Panc1 (cell line): ENCODE measurements around the gene LSM8. TPM values are rescaled to one million over a fixed set of nuclear protein-coding genes. Genes with fewer than 3 reads are reported as not detected.

ENCODE experiments used
- ATAC-seq: fragments of 200-7000 bp; cut with Tn5 transposase; 2 replicates; pipeline ENCODE4 v1.9.1; 2020; ENCODE audit warnings: mild to moderate bottlenecking, moderate library complexity
- BruUV-seq: library from RNA; stranded (reverse); fragments of 400-500 nt; replicated peaks from 2 replicates; lab custom pipeline; 2021; lab: Mats Ljungman, UMichigan
- CTCF ChIA-PET: fragments of 300-600 bp; sonication (Branson Sonifier 250); formaldehyde crosslinking; loops from one replicate; lab custom pipeline; 2022; ENCODE audit warnings: antibody characterized with exemption; lab: Charles Lee
- POLR2A ChIA-PET: fragments of 300-600 bp; sonication (Branson Sonifier 250); formaldehyde crosslinking; loops from one replicate; lab custom pipeline; 2022; ENCODE audit warnings: antibody characterized with exemption; lab: Charles Lee
- DNase-seq: peaks from one replicate; pipeline ENCODE4 v3.0.0-alpha.2; 2010; ENCODE audit warnings: low read depth, low spot score
- H3K27ac ChIP-seq: 2 replicates; pipeline ENCODE4 v1.5.1; 2011; ENCODE audit warnings: mild to moderate bottlenecking, low read length, inconsistent platforms
- H3K27me3 ChIP-seq: fragments of 200-500 bp; sonication (Bioruptor generic); 2 replicates; pipeline ENCODE4 v1.6.0; 2014; ENCODE audit warnings: low read length, inconsistent platforms; ENCODE audit not compliant: control insufficient read depth, insufficient read depth
- H3K36me3 ChIP-seq: fragments of 200-500 bp; sonication (Bioruptor generic); 2 replicates; pipeline ENCODE4 v1.5.1; 2014; ENCODE audit warnings: inconsistent platforms, mild to moderate bottlenecking, low read length, moderate library complexity; ENCODE audit not compliant: control insufficient read depth, insufficient read depth
- H3K4me1 ChIP-seq: 2 replicates; pipeline ENCODE4 v1.5.1; 2011; ENCODE audit warnings: inconsistent platforms, mild to moderate bottlenecking, low read length, moderate library complexity; ENCODE audit not compliant: control insufficient read depth, insufficient read depth
- H3K4me3 ChIP-seq, 2 experiments: 2 replicates each; pipeline ENCODE4 v1.5.1; 2011 to 2012; ENCODE audit warnings: low read depth in 2 of 2, low read length in 2 of 2, mild to moderate bottlenecking in 2 of 2, inconsistent platforms in 1 of 2, moderate library complexity in 1 of 2
- H3K9me3 ChIP-seq: fragments of 200-500 bp; sonication (Bioruptor generic); 2 replicates; pipeline ENCODE4 v1.5.1; 2014; ENCODE audit warnings: low read depth, mild to moderate bottlenecking, inconsistent platforms, low read length, moderate library complexity; ENCODE audit not compliant: control insufficient read depth, insufficient read depth
- POLR2AphosphoS5 ChIP-seq: IDR thresholded peaks from 2 replicates; pipeline ENCODE4 v1.6.1; 2012; ENCODE audit warnings: mild to moderate bottlenecking, low read depth, low read length, moderate library complexity
- SIN3A ChIP-seq: IDR thresholded peaks from 2 replicates; pipeline ENCODE4 v1.6.1; 2012; ENCODE audit warnings: low read depth, mild to moderate bottlenecking, low read length, moderate library complexity, borderline replicate concordance; ENCODE audit not compliant: insufficient read depth
- TCF7L2 ChIP-seq: IDR thresholded peaks from 2 replicates; pipeline ENCODE4 v1.6.1; 2011; ENCODE audit warnings: mild to moderate bottlenecking, low read depth, low read length, inconsistent platforms
- in situ Hi-C: cut with HindIII; loops from 2 replicates; pipeline ENCODE4 v1.10.0; 2016; ENCODE audit warnings: low sequenced_read_pairs, low pct_unique_long_range_greater_than_20kb
- intact Hi-C: fragments of 100-400 bp; cut with micrococcal nuclease; formaldehyde crosslinking; loops from one replicate; pipeline ENCODE4 v1.10.0; 2022; ENCODE audit not compliant: unreplicated experiment
- total RNA-seq: library from RNA; stranded (reverse); gene quantifications from one replicate; pipeline ENCODE4 v1.2.1, GENCODE V29; 2021; ENCODE audit not compliant: unreplicated experiment
- TF ChIP-seq, protein P1 (sequence below): fragments of 450-650 bp; IDR thresholded peaks from 2 replicates; pipeline ENCODE4 v1.5.1; 2017; ENCODE audit warnings: mild to moderate bottlenecking
- TF ChIP-seq, protein P2 (sequence below), 2 experiments: IDR thresholded peaks; 2 replicates each; pipeline ENCODE4 v1.6.1; 2011 to 2012; ENCODE audit warnings: low read depth in 2 of 2, control low read depth in 1 of 2, low read length in 1 of 2, mild to moderate bottlenecking in 1 of 2, moderate library complexity in 1 of 2; ENCODE audit not compliant: insufficient read depth in 1 of 2

Gene LSM8
- total RNA-seq, 1 experiment from 2014 or later: 27.9 TPM

DNA sequence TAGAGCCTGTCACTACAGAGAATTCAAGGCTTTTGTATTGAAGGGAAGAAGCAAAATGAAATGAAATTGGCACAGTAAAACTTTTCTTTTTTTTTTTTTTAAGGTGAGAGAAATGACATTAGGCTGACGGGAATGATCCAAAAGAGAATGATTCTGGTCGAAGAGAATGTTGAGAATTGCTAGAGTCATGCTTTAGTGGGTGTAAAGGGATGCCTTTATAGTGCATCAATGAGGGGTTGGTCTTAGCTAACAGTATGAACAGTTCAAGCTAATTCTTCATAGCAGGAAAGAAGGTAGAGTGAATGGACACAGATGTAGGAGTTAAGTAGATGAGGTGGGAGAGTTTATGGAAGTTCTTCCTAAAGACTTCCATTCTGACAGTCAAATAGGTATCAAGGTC, 32.3 kb upstream of the LSM8 start:
- Histone ChIP-seq H3K9me3 (no peaks in the 10 kb centered on the region), H3K27ac (no peak overlapping the region), H3K36me3 (no peaks in the 10 kb centered on the region), H3K4me3 (no peak overlapping the region), H3K27me3 (no peaks in the 10 kb centered on the region), H3K4me1 (no peaks in the 10 kb centered on the region)
- intact Hi-C loops (loop anchor here (10.0 kb wide), 1 partner anchor 397 kb away; no protein-coding TSS in a partner anchor), in situ Hi-C loops (no loop called here)
- POLR2A ChIA-PET: no interaction called here
- no TSS peak for BruUV-seq
- DNase-seq: no peak
- ATAC-seq: no peak
- CTCF ChIA-PET: no interaction called here
- TF ChIP-seq SIN3A (no peak), TCF7L2 (no peak), POLR2AphosphoS5 (no peak)
- TF ChIP-seq, protein P1, sequence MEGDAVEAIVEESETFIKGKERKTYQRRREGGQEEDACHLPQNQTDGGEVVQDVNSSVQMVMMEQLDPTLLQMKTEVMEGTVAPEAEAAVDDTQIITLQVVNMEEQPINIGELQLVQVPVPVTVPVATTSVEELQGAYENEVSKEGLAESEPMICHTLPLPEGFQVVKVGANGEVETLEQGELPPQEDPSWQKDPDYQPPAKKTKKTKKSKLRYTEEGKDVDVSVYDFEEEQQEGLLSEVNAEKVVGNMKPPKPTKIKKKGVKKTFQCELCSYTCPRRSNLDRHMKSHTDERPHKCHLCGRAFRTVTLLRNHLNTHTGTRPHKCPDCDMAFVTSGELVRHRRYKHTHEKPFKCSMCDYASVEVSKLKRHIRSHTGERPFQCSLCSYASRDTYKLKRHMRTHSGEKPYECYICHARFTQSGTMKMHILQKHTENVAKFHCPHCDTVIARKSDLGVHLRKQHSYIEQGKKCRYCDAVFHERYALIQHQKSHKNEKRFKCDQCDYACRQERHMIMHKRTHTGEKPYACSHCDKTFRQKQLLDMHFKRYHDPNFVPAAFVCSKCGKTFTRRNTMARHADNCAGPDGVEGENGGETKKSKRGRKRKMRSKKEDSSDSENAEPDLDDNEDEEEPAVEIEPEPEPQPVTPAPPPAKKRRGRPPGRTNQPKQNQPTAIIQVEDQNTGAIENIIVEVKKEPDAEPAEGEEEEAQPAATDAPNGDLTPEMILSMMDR: no peak
- TF ChIP-seq, protein P2, sequence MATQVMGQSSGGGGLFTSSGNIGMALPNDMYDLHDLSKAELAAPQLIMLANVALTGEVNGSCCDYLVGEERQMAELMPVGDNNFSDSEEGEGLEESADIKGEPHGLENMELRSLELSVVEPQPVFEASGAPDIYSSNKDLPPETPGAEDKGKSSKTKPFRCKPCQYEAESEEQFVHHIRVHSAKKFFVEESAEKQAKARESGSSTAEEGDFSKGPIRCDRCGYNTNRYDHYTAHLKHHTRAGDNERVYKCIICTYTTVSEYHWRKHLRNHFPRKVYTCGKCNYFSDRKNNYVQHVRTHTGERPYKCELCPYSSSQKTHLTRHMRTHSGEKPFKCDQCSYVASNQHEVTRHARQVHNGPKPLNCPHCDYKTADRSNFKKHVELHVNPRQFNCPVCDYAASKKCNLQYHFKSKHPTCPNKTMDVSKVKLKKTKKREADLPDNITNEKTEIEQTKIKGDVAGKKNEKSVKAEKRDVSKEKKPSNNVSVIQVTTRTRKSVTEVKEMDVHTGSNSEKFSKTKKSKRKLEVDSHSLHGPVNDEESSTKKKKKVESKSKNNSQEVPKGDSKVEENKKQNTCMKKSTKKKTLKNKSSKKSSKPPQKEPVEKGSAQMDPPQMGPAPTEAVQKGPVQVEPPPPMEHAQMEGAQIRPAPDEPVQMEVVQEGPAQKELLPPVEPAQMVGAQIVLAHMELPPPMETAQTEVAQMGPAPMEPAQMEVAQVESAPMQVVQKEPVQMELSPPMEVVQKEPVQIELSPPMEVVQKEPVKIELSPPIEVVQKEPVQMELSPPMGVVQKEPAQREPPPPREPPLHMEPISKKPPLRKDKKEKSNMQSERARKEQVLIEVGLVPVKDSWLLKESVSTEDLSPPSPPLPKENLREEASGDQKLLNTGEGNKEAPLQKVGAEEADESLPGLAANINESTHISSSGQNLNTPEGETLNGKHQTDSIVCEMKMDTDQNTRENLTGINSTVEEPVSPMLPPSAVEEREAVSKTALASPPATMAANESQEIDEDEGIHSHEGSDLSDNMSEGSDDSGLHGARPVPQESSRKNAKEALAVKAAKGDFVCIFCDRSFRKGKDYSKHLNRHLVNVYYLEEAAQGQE (IDR thresholded peaks at IDR 0.05; ENCODE audit: insufficient read depth in 1 of 2, low read depth in 2 of 2, low read length in 1 of 2): no peak

DNA sequence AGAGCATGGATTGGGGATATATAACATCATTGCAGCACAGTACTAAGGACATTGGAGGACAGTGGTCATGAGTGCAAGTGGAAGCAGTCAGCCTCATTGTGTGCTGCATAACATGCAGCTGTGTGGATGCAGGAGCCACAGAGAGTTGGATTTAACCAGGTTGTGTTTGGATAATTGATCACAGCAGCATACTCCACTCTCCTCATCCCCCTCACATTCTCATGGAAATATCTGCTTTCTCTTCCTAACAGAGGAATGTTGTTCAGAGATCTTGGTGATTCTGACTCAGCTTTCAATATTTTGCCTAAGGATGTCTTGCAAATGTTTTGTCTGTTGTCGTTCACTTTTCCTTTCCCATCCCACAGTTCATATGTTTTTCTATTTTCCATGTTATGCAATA, 31.8 kb upstream of the LSM8 start:
- intact Hi-C loops: loop anchor here (10.0 kb wide), 1 partner anchor 397 kb away; no protein-coding TSS in a partner anchor
- TF ChIP-seq, protein P1: no peak
- TF ChIP-seq POLR2AphosphoS5: no peak
- no peak for TF ChIP-seq TCF7L2
- no peak for TF ChIP-seq SIN3A
- TF ChIP-seq, protein P2 (IDR thresholded peaks at IDR 0.05; ENCODE audit: insufficient read depth in 1 of 2, low read depth in 2 of 2, low read length in 1 of 2): no peak

More for the DNA sequence above, 31.8 kb upstream of the LSM8 start:
- CTCF ChIA-PET: no interaction called here
- ATAC-seq (no peak), DNase-seq (no peak)
- in situ Hi-C loops: no loop called here
- no peaks in the 10 kb centered on the region for H3K27me3 ChIP-seq
- peaks cover 2% of the 10 kb centered on the region; the same call in 1 of the 2 replicates for H3K9me3 ChIP-seq
- H3K36me3 ChIP-seq: no peaks in the 10 kb centered on the region
- BruUV-seq: no TSS peak
- POLR2A ChIA-PET: no interaction called here
- no peaks in the 10 kb centered on the region for H3K4me1 ChIP-seq
- no peak overlapping the region for H3K4me3 ChIP-seq
- H3K27ac ChIP-seq: no peak overlapping the region
